Epithelial cell of esophagus (primary cell): ENCODE data around the gene NKRF.

Source experiments
- DNase-seq: peaks from one replicate; pipeline ENCODE4 v3.0.0; 2010; ENCODE audit warnings: low read depth
- H3K4me3 ChIP-seq: 2 replicates; pipeline ENCODE4 v1.5.1; 2011; ENCODE audit warnings: mild to moderate bottlenecking, low read length, control low read depth
- TF ChIP-seq, protein P1 (sequence below): IDR thresholded peaks from 2 replicates; pipeline ENCODE4 v1.5.1; 2011; ENCODE audit warnings: low read depth, mild to moderate bottlenecking, low read length, control low read depth, inconsistent platforms; ENCODE audit not compliant: insufficient read depth; ENCODE audit errors: missing control alignments

NKRF gene

DNA sequence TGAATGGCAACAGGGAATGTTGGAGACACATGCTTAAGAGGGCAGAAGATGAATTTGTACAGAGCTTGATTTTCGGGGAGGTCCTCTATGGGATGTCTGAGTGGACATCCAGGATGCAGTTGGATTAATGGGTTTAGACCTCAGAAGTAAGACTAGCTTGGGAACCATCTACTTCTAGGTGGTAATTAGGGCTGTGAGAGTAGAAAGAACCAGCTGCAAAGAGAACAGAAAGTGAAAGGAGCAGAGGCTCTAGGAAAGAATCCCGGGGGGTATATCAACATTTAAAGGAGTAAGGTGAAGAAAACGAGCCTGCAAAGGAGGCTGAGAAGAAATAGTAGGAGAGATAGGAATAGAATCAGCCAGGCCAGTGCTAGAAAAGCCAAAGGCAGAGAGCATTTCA, 29.0 kb upstream of the NKRF start:
- DNase-seq: no peak
- no peak overlapping the region for H3K4me3 ChIP-seq
- TF ChIP-seq, protein P1, sequence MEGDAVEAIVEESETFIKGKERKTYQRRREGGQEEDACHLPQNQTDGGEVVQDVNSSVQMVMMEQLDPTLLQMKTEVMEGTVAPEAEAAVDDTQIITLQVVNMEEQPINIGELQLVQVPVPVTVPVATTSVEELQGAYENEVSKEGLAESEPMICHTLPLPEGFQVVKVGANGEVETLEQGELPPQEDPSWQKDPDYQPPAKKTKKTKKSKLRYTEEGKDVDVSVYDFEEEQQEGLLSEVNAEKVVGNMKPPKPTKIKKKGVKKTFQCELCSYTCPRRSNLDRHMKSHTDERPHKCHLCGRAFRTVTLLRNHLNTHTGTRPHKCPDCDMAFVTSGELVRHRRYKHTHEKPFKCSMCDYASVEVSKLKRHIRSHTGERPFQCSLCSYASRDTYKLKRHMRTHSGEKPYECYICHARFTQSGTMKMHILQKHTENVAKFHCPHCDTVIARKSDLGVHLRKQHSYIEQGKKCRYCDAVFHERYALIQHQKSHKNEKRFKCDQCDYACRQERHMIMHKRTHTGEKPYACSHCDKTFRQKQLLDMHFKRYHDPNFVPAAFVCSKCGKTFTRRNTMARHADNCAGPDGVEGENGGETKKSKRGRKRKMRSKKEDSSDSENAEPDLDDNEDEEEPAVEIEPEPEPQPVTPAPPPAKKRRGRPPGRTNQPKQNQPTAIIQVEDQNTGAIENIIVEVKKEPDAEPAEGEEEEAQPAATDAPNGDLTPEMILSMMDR: no peak

DNA sequence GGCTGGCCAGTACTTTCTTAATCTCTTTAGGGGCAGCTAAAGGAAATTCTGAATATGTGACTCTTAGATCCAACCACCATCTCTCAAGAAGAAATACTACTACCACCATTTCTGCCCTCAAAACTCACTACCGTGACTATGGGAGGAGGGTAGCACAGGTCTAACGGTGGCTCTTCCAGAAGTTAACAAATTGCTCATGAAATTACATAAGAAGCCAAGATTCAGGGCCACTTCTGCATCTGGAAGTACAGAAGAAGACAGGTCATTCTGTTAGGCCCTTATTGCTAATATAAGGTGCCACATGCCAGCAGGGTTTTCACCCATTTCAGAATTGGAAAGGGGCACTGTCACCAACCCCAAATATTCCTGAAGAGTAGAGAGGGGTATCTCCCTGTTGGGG, 19.6 kb upstream of the NKRF start:
- TF ChIP-seq, protein P1: no peak
- no peak for DNase-seq
- H3K4me3 ChIP-seq: no peak overlapping the region

DNA sequence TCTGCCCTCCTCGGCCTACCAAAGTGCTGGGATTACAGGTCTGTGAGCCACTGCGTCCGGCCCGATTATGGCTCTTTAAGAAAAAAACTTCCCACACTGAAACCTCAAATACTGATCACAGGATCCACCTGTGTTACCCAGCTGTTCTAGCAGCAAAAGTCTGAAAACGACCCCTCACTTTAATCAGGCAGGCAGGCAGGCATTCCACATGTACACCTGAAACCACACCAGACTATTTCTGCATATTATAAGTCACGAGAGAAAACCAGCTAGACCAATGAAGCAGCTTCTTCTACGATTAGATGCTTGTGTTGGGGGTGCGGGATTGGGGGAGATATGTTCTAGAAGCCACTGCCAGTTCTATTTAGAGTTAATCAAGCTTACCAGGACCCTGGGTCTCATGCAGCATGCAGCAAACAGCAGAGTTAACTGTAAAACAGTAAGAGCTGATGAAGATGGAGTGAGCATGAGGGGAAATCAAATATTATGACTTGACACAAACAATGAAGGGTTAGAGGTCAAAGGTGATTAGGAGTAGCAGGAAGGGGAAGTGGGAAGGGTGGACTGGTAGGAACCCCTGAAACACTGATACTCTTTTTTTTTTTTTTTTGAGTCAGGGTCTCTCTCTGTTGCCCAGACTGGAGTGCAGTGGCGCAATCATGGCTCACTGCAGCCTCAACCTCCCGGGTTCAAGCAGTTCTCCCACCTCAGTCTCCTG, 18.9 kb upstream of the NKRF start:
- no peak overlapping the region for H3K4me3 ChIP-seq
- DNase-seq: no peak
- TF ChIP-seq, protein P1: no peak

DNA sequence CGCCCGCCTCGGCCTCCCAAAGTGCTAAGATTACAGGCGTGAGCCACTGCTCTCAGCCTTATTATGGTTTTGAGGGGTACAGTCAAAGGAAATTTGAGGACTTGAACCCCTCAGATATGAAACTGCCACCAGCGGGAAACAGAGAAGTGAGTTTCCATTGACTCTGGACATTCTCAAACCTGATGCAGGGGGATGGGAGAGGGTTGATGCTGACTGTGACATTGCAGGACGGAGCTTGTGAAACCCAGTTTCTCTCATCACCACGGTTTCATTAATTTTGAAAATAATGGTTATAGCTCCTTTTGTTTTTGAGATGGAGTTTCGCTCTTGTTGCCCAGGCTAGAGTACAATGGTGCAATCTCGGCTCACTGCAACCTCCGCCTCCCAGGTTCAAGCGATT, 18.2 kb upstream of the NKRF start:
- TF ChIP-seq, protein P1: no peak
- H3K4me3 ChIP-seq: no peak overlapping the region
- no peak for DNase-seq

DNA sequence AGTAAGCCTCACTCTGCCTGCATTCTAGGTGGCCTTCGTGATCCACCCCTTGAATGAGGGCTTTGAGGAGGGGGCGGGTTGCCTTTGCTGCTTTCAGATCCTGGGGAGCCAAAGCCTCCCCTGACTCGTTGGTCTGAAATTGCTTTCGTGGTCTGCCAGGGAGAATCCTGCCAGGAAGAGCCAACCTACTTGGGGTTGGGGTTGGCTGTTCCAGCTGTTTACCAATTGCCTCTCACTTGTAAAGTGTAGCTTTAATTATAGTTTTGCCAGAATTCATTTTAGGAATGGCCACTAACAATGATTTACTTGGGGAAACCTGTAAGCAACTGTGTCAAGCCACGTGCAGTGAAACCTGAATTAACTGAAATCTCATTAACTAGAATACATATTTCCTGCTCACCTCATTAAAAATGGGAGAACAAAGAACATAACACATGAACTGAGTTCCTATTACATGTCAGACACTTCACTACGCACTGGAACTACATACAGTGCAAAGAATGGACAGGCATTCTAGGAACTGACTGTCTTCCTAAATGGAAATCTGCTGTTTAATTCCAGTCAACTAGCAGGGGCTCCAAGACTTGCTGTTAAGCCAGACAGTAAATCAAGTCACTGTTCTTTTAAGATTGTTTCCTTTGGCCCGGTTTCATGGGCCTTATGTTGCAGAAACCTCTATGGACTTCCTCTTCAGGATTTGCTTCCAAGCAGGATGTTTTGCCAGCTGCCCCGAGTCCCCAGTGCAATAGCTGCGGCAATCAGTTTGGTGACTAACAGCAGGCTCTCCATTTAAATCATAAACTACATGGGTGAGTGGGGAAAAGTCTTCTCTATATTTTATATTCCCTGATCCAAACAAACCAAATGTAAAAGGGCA, 16.4 kb upstream of the NKRF start:
- DNase-seq: no peak
- no peak overlapping the region for H3K4me3 ChIP-seq
- TF ChIP-seq, protein P1: no peak

DNA sequence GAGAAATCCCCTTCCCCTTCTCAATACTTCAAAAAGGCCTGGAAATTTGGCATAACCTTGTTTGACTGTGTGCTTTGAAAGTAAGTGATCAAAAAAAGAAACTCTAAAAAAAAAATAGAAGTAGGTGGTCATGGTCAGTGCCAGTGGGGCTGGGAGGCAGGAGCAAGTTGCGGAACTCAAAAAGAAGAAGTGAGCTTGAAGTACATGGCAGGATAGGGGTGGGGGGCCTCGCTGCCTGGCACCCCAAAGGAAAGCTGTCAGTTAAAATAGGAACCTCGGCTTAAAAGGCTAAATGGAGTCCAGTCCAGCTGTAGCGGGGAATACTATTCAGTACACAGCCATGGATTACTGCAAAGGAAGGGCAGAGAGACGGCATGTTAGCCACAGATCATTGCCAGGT, 12.2 kb upstream of the NKRF start:
- H3K4me3 ChIP-seq: no peak overlapping the region
- DNase-seq: no peak
- TF ChIP-seq, protein P1: no peak
